ENCODE results near the gene CNOT2. TPM values are rescaled to one million over a fixed set of nuclear protein-coding genes. Genes with fewer than 3 reads are reported as not detected.

CNOT2 gene
- total RNA-seq, 3 donors from 2014 or later (not counting 1 experiment from before 2014, with no cell fraction given), result 160 to 178 (median 173) TPM

DNA sequence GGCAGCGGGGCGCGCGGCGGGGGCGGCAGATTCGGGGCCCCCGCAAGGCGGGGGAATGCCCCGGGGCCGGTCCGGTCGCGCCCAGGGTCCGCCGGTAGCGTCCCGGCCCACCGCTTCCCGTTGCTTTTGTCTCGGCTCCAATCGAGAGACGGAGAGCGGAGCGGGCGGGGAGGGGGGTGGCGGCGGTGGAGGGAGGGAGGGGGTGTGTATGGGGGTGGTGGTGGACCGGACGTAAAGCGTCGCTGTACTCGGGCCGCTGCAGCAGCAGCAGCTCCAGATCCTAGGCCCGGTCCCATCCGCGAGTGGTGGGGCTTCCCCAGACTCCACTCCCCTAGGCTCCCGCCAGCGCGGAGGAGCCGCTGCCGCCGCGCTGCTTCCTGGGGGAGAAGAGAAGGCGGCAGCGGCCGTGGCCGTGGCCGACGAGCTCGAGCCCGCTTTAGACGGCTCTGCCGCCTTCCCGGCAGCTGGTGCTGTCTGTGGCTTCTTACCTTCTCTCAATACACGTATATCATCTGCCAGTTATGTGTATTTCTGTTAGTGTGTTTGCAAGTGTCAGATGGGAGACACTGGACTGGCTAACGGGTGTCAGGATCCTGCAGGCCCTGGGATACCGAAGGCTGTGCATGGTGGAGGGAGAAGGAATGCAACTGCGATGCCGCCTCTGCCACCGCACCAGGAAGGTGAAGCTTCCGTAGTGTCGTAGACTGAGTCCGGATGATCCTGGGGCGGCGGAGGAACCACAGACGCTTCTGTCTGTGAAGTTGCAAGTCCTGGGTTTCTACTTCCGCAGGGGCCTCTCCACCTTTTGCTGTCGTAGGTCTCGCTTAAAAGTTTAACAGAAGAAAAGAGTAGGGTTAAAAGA, 508 bp downstream of the CNOT2 start:
- Mint-ChIP-seq H3K9me3 (no peaks in the 10 kb centered on the region), H3K36me3 (peaks cover 15% of the 10 kb centered on the region), H3K4me1 (peaks cover 76 to 80% of the 10 kb centered on the region in 2 donors), H3K4me3 (peak overlapping the region; percentile 94), H3K27ac (peak overlapping the region; percentile 99 to 100), H3K27me3 (ENCODE audit: low read depth in 2 of 2) (no peaks in the 10 kb centered on the region)
- peak; percentile 68 to 85 for DNase-seq
- Histone ChIP-seq H3K4me3 (ENCODE audit: low read length) (peak overlapping the region; percentile 78), H3K4me1 (ENCODE audit: control insufficient read depth, insufficient read depth, low read length) (peaks cover 10% of the 10 kb centered on the region), H3K36me3 (ENCODE audit: control insufficient read depth, insufficient read depth, low read length) (peaks cover 19% of the 10 kb centered on the region), H3K9me3 (ENCODE audit: control insufficient read depth, insufficient read depth, low read length) (no peaks in the 10 kb centered on the region), H3K27ac (ENCODE audit: low read length) (peak overlapping the region; percentile 96), H3K27me3 (ENCODE audit: control insufficient read depth, insufficient read depth, low read length) (no peaks in the 10 kb centered on the region)
- TF ChIP-seq, protein P1, sequence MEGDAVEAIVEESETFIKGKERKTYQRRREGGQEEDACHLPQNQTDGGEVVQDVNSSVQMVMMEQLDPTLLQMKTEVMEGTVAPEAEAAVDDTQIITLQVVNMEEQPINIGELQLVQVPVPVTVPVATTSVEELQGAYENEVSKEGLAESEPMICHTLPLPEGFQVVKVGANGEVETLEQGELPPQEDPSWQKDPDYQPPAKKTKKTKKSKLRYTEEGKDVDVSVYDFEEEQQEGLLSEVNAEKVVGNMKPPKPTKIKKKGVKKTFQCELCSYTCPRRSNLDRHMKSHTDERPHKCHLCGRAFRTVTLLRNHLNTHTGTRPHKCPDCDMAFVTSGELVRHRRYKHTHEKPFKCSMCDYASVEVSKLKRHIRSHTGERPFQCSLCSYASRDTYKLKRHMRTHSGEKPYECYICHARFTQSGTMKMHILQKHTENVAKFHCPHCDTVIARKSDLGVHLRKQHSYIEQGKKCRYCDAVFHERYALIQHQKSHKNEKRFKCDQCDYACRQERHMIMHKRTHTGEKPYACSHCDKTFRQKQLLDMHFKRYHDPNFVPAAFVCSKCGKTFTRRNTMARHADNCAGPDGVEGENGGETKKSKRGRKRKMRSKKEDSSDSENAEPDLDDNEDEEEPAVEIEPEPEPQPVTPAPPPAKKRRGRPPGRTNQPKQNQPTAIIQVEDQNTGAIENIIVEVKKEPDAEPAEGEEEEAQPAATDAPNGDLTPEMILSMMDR (IDR thresholded peaks at IDR 0.05), result no peak
- intact Hi-C loops (cut with micrococcal nuclease), result loop anchor here (1.0 to 5.0 kb wide), 5 partner anchors 64 to 1419 kb away; partner anchors contain the start of genes THAP2 and ZFC3H1
- peak; percentile 57 to 83 (median 68) for ATAC-seq
- under 1% methylated on average over 62 of the region's 70 CpGs for WGBS (ENCODE audit: insufficient coverage)

DNA sequence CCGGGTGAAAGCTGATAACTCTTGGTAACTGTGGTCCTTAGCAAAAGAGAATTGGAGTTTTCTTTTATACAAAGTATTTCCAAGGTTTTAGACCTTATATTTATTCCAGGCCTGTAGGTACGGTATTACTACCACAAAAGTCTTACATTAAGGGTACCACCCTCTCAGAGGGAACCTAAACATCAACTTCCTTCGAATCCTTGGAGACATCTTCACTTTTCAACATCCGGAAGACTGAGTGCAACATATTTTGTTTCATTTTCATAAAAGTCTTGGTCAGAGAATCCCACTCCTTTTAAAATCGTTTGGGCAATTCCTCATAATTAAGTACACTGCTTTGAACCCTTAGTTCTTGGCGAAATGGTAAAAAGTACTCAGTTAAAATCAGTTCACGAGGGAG, 1.2 kb downstream of the CNOT2 start:
- DNase-seq (no peak), ATAC-seq (no peak)
- H3K27ac ChIP-seq (ENCODE audit: low read length), result peak overlapping the region; percentile 96
- peak overlapping the region; percentile 94 for H3K4me3 Mint-ChIP-seq
- peaks cover 78 to 86% of the 10 kb centered on the region in 2 donors for H3K4me1 Mint-ChIP-seq
- peaks cover 13% of the 10 kb centered on the region for H3K36me3 ChIP-seq (ENCODE audit: control insufficient read depth, insufficient read depth, low read length)
- 32% methylated on average over 7 of the region's 7 CpGs for WGBS (ENCODE audit: insufficient coverage)
- H3K4me3 ChIP-seq (ENCODE audit: low read length), result peak overlapping the region; percentile 78
- peaks cover 13% of the 10 kb centered on the region for H3K36me3 Mint-ChIP-seq
- no peaks in the 10 kb centered on the region for H3K27me3 ChIP-seq (ENCODE audit: control insufficient read depth, insufficient read depth, low read length)
- H3K4me1 ChIP-seq (ENCODE audit: control insufficient read depth, insufficient read depth, low read length), result peaks cover 10% of the 10 kb centered on the region
- H3K27ac Mint-ChIP-seq, result peak overlapping the region; percentile 99 to 100
- no peaks in the 10 kb centered on the region for H3K9me3 Mint-ChIP-seq
- intact Hi-C loops (cut with micrococcal nuclease), result loop anchor here (5.0 kb wide), 4 partner anchors 63 to 1418 kb away; partner anchors contain the start of genes THAP2 and ZFC3H1
- H3K9me3 ChIP-seq (ENCODE audit: control insufficient read depth, insufficient read depth, low read length), result no peaks in the 10 kb centered on the region
- TF ChIP-seq, protein P1 (IDR thresholded peaks at IDR 0.05), result no peak
- no peaks in the 10 kb centered on the region for H3K27me3 Mint-ChIP-seq (ENCODE audit: low read depth in 2 of 2)

GRCh38 chr12:70245458-70245857, 2.2 kb downstream of the CNOT2 start:
- TF ChIP-seq, protein P1 (IDR thresholded peaks at IDR 0.05), result no peak
- Histone ChIP-seq H3K4me3 (ENCODE audit: low read length) (no peak overlapping the region), H3K4me1 (ENCODE audit: control insufficient read depth, insufficient read depth, low read length) (peaks cover 9% of the 10 kb centered on the region), H3K27me3 (ENCODE audit: control insufficient read depth, insufficient read depth, low read length) (no peaks in the 10 kb centered on the region), H3K9me3 (ENCODE audit: control insufficient read depth, insufficient read depth, low read length) (no peaks in the 10 kb centered on the region), H3K27ac (ENCODE audit: low read length) (no peak overlapping the region), H3K36me3 (ENCODE audit: control insufficient read depth, insufficient read depth, low read length) (peaks cover 5% of the 10 kb centered on the region)
- no peaks in the 10 kb centered on the region for H3K27me3 Mint-ChIP-seq (ENCODE audit: low read depth in 2 of 2)
- H3K36me3 Mint-ChIP-seq, result peaks cover 2% of the 10 kb centered on the region
- DNase-seq (no peak), ATAC-seq (no peak)
- peaks cover 71 to 84% of the 10 kb centered on the region in 2 donors for H3K4me1 Mint-ChIP-seq
- no peaks in the 10 kb centered on the region for H3K9me3 Mint-ChIP-seq
- peak overlapping the region; percentile 94 for H3K4me3 Mint-ChIP-seq
- intact Hi-C loops (cut with micrococcal nuclease), result no loop called here
- H3K27ac Mint-ChIP-seq, result peak overlapping the region; percentile 99 to 100
